Epithelial cell of umbilical artery (primary cell): ENCODE data around the gene DDX27. TPM values are rescaled to one million over a fixed set of nuclear protein-coding genes. Genes with fewer than 3 reads are reported as not detected.

Experiments
- total RNA-seq: library from RNA; depleted of rRNA; stranded (reverse); fragments of >200 nt; gene quantifications from 2 replicates; pipeline ENCODE4 v1.2.3, GENCODE V29; 2014

The DDX27 gene
- 27.9 and 29.8 TPM in 2 replicates for total RNA-seq

GRCh38 chr20:49219091-49219923 is at the start of gene DDX27:
TSS of gene DDX27 (plus strand) at chr20:49219416. CDS start at chr20:49219449, 33 bp downstream.

GRCh38 chr20:49187851-49188641 is 31.2 kb upstream of the DDX27 start, which contains the start of gene STAU1:
TSS of gene STAU1 (minus strand) at chr20:49188334. CDS start at chr20:49166201, 22,133 bp downstream.

GRCh38 chr20:49278036-49278817 is 59.0 kb downstream of the DDX27 start, which contains the start of gene ZNFX1:
TSS of gene ZNFX1 (minus strand) at chr20:49278057. CDS start at chr20:49275839, 2,218 bp downstream.

Other genes starting within 250 kb of the DDX27 start
- gene CSE1L, start 173.1 kb upstream of the DDX27 start, total RNA-seq, result 111 and 121 TPM in 2 replicates
- 38.1 and 40.3 TPM in 2 replicates for gene STAU1, start 31.1 kb upstream of the DDX27 start, total RNA-seq
- 26.0 and 46.8 TPM in 2 replicates for gene ZNFX1, start 58.6 kb downstream of the DDX27 start, total RNA-seq